GM23338 (cell line): ENCODE measurements around the gene CTDSP2. TPM values are rescaled to one million over a fixed set of nuclear protein-coding genes. Genes with fewer than 3 reads are reported as not detected.
A peak's percentile ranks its signal among the peaks of the same experiment; 100 is the strongest.
"Not testable (repeated sequence)": the region's sequence is repeated elsewhere in the genome, so short reads cannot be mapped to it uniquely, and the experiment has no call there.

Experiments
- ATAC-seq: fragments of 200-7000 bp; cut with Tn5 transposase; 3 replicates; pipeline ENCODE4 v1.9.1; 2020
- DNase-seq: peaks from one replicate; pipeline ENCODE4 v3.0.0-alpha.2; 2015; ENCODE audit warnings: low spot score
- H2AFZ ChIP-seq: fragments of 200-600 bp; sonication (generic); 2 replicates; pipeline ENCODE4 v1.8.0; 2016; ENCODE audit warnings: antibody characterized with exemption, mild to moderate bottlenecking, moderate library complexity
- H3F3A ChIP-seq: fragments of 200-600 bp; sonication (generic); replicated peaks from 2 replicates; pipeline ENCODE4 v1.8.0; 2017; ENCODE audit warnings: antibody characterized with exemption, mixed run types, low read depth
- H3K27ac ChIP-seq: fragments of 200-600 bp; sonication (generic); 2 replicates; pipeline ENCODE4 v1.6.1; 2016; ENCODE audit warnings: low read depth
- H3K27me3 ChIP-seq: fragments of 200-600 bp; sonication (generic); 2 replicates; pipeline ENCODE4 v1.8.0; 2016; ENCODE audit warnings: mild to moderate bottlenecking, mixed run types, moderate library complexity; ENCODE audit not compliant: insufficient read depth
- H3K36me3 ChIP-seq: fragments of 200-600 bp; sonication (generic); 2 replicates; pipeline ENCODE4 v1.8.0; 2016; ENCODE audit warnings: mild to moderate bottlenecking; ENCODE audit not compliant: insufficient read depth
- H3K4me1 ChIP-seq: fragments of 200-600 bp; sonication (generic); 2 replicates; pipeline ENCODE4 v1.8.0; 2016; ENCODE audit warnings: mild to moderate bottlenecking, moderate library complexity; ENCODE audit not compliant: insufficient read depth
- H3K4me2 ChIP-seq: fragments of 200-600 bp; sonication (generic); 2 replicates; pipeline ENCODE4 v1.7.1; 2017; ENCODE audit warnings: mixed run types
- H3K4me3 ChIP-seq: fragments of 200-600 bp; sonication (generic); 2 replicates; pipeline ENCODE4 v1.6.1; 2016; ENCODE audit warnings: mixed run types
- H3K79me2 ChIP-seq: fragments of 200-600 bp; sonication (generic); replicated peaks from 2 replicates; pipeline ENCODE4 v1.8.0; 2017; ENCODE audit warnings: mild to moderate bottlenecking; ENCODE audit not compliant: insufficient read depth
- H3K9me2 ChIP-seq: fragments of 200-600 bp; sonication (generic); 2 replicates; pipeline ENCODE4 v1.8.0; 2017; ENCODE audit not compliant: insufficient read depth
- H4K20me1 ChIP-seq: fragments of 200-600 bp; sonication (generic); replicated peaks from 2 replicates; pipeline ENCODE4 v1.8.0; 2017; ENCODE audit warnings: mild to moderate bottlenecking; ENCODE audit not compliant: insufficient read depth
- H3K27ac Mint-ChIP-seq: 2 replicates; pipeline ENCODE4 v1.8.0; 2020; ENCODE audit warnings: inconsistent platforms, mild to moderate bottlenecking, moderate library complexity, mixed read lengths
- H3K27me3 Mint-ChIP-seq: 3 replicates; pipeline ENCODE4 v1.8.0; 2022; ENCODE audit warnings: low read depth, mild to moderate bottlenecking, moderate library complexity, mixed read lengths, inconsistent platforms; ENCODE audit not compliant: insufficient read depth, poor library complexity
- H3K36me3 Mint-ChIP-seq: 3 replicates; pipeline ENCODE4 v1.8.0; 2021; ENCODE audit warnings: low read depth, mild to moderate bottlenecking, inconsistent platforms, moderate library complexity, mixed read lengths
- H3K4me1 Mint-ChIP-seq: 3 replicates; pipeline ENCODE4 v1.8.0; 2020; ENCODE audit warnings: mild to moderate bottlenecking, inconsistent platforms, mixed read lengths
- H3K4me3 Mint-ChIP-seq: 3 replicates; pipeline ENCODE4 v1.8.0; 2021; ENCODE audit warnings: moderate library complexity, mild to moderate bottlenecking, inconsistent platforms, mixed read lengths
- H3K9me3 Mint-ChIP-seq: 3 replicates; pipeline ENCODE4 v1.8.0; 2020; ENCODE audit warnings: moderate library complexity, mild to moderate bottlenecking, inconsistent platforms, mixed read lengths
- CREB1 ChIP-seq: fragments of 250-450 bp; sonication (Bioruptor Pico); IDR thresholded peaks from 2 replicates; pipeline ENCODE4 v1.5.0; 2020; ENCODE audit warnings: low read depth, mild to moderate bottlenecking, moderate library complexity
- CTCF ChIP-seq, 2 experiments: fragments of 200-600 bp in 1 of 2; sonication (generic) in 1 of 2; conservative IDR thresholded peaks; 2 replicates each; pipeline versions ENCODE4 v1.5.1 to v1.6.1; 2016 to 2017; ENCODE audit warnings: antibody characterized with exemption in 2 of 2, low read depth in 2 of 2, mild to moderate bottlenecking in 2 of 2, moderate library complexity in 1 of 2
- ETS1 ChIP-seq: IDR thresholded peaks from 2 replicates; pipeline ENCODE4 v1.6.1; 2016; ENCODE audit warnings: antibody characterized with exemption
- EZH2 ChIP-seq: fragments of 200-600 bp; sonication (generic); IDR thresholded peaks from one replicate; pipeline ENCODE4 v1.8.0; 2017; ENCODE audit warnings: antibody characterized with exemption, mild to moderate bottlenecking, low read depth; ENCODE audit not compliant: unreplicated experiment
- EZH2phosphoT487 ChIP-seq: fragments of 200-600 bp; sonication (generic); IDR thresholded peaks from one replicate; pipeline ENCODE4 v1.8.1; 2018; ENCODE audit warnings: antibody characterized with exemption; ENCODE audit not compliant: unreplicated experiment
- NANOG ChIP-seq: IDR thresholded peaks from 2 replicates; pipeline ENCODE4 v1.6.1; 2016; ENCODE audit warnings: antibody characterized with exemption, borderline replicate concordance
- POLR2AphosphoS5 ChIP-seq: IDR thresholded peaks from 2 replicates; pipeline ENCODE4 v1.6.1; 2016; ENCODE audit warnings: antibody characterized with exemption, low read depth
- STAT1 ChIP-seq: IDR thresholded peaks from one replicate; pipeline ENCODE4 v1.6.1; 2016; ENCODE audit warnings: antibody characterized with exemption; ENCODE audit not compliant: unreplicated experiment
- ZNF331 ChIP-seq: fragments of 250-450 bp; sonication (Bioruptor Pico); IDR thresholded peaks from 2 replicates; pipeline ENCODE4 v1.5.0; 2020; ENCODE audit warnings: low read depth, mild to moderate bottlenecking, moderate library complexity
- polyA plus RNA-seq: library from polyadenylated mRNA; unstranded; fragments of >200 nt; fragmentation: Nextera tagmentation; extraction: Ambion mirVana; gene quantifications from 2 replicates; pipeline ENCODE4 v1.2.1, GENCODE V29; 2016
- total RNA-seq: library from RNA; depleted of rRNA; stranded (reverse); fragments of >200 nt; shearing (Covaris generic); gene quantifications from 2 replicates; pipeline ENCODE4 v1.2.3, GENCODE V29; 2014

The CTDSP2 gene
- total and polyA plus RNA-seq, 2 experiments from 2014 or later = 22.8 to 81.9 TPM

- not testable (repeated sequence) for H3K79me2 ChIP-seq, H3K4me2 ChIP-seq, H3K4me3 ChIP-seq, ATAC-seq, H3K36me3 Mint-ChIP-seq, H3K27me3 ChIP-seq, H4K20me1 ChIP-seq, H3K36me3 ChIP-seq, H3K27ac Mint-ChIP-seq, H3K9me3 Mint-ChIP-seq, H2AFZ ChIP-seq, H3K9me2 ChIP-seq, DNase-seq, H3K27ac ChIP-seq, H3K27me3 Mint-ChIP-seq, H3F3A ChIP-seq, H3K4me3 Mint-ChIP-seq
- peaks cover 20% of the 10 kb centered on the region for H3K4me1 ChIP-seq
- peaks cover 20% of the 10 kb centered on the region for H3K4me1 Mint-ChIP-seq
Measured at GRCh38 chr12:57886964-57887363, 40.4 kb upstream of the CTDSP2 start.

- Histone ChIP-seq H3K9me2 (no peaks in the 10 kb centered on the region), H3K4me3 (no peak overlapping the region), H3K36me3 (no peaks in the 10 kb centered on the region), H3K4me1 (peaks cover 20% of the 10 kb centered on the region), H3K4me2 (no peak overlapping the region), H3K79me2 (no peaks in the 10 kb centered on the region), H3F3A (0 out of 2 replicates have a peak, but pooled peaks cover 2% of the 10 kb centered on the region), H4K20me1 (no peaks in the 10 kb centered on the region), H3K27ac (no peak overlapping the region), H2AFZ (0 out of 2 replicates have a peak overlapping the region, but pooled peaks have one; percentile 64), H3K27me3 (0 out of 2 replicates have a peak, but pooled peaks cover 3% of the 10 kb centered on the region)
- TF ChIP-seq ZNF331 (CRISPR knock-in tag) (no peak), CTCF (conservative IDR thresholded peaks at IDR 0.05; ENCODE audit: low read depth in 2 of 2) (no peak), EZH2 (no peak), CREB1 (CRISPR knock-in tag) (no peak), STAT1 (no peak), POLR2AphosphoS5 (no peak), NANOG (no peak), EZH2phosphoT487 (no peak), ETS1 (no peak)
- ATAC-seq = no peak
- H3K27ac Mint-ChIP-seq = no peak overlapping the region
- H3K27me3 Mint-ChIP-seq = peaks cover 6% of the 10 kb centered on the region
- peaks cover 5% of the 10 kb centered on the region; the same call in 2 of the 3 replicates for H3K36me3 Mint-ChIP-seq
- H3K9me3 Mint-ChIP-seq = peaks cover 8% of the 10 kb centered on the region; the same call in 2 of the 3 replicates
- H3K4me1 Mint-ChIP-seq = peaks cover 18% of the 10 kb centered on the region
- no peak overlapping the region for H3K4me3 Mint-ChIP-seq
- no peak for DNase-seq
Measured at GRCh38 chr12:57886542-57886941, 40.0 kb upstream of the CTDSP2 start.
